CD4-positive, alpha-beta T cell (primary cell): ENCODE measurements around the gene PJVK. TPM values are rescaled to one million over a fixed set of nuclear protein-coding genes. Genes with fewer than 3 reads are reported as not detected.

Source experiments
- ATAC-seq: fragments of 200-7000 bp; cut with Tn5 transposase; one replicate; pipeline ENCODE4 v1.10.0; 2022; ENCODE audit warnings: mild to moderate bottlenecking; ENCODE audit not compliant: poor library complexity
- CTCF ChIA-PET: fragments of 350-600 bp; sonication (Branson Sonifier 250); formaldehyde crosslinking; loops from one replicate; lab custom pipeline; 2021; ENCODE audit warnings: antibody characterized with exemption, inconsistent platforms; lab: Charles Lee
- POLR2A ChIA-PET: fragments of 350-600 bp; sonication (Branson Sonifier 250); formaldehyde crosslinking; loops from one replicate; lab custom pipeline; 2021; ENCODE audit warnings: antibody characterized with exemption, inconsistent platforms; lab: Charles Lee
- DNase-seq, 14 experiments: peaks; one replicate each; pipeline ENCODE4 v3.0.0-alpha.2; 2013 to 2020; ENCODE audit warnings: mixed read lengths in 2 of 14
- H3K27ac ChIP-seq, 2 donors: one replicate each; pipeline versions ENCODE4 v1.5.1 to v1.7.0; 2013; ENCODE audit warnings: low read length in 2 of 2, low read depth in 1 of 2, mild to moderate bottlenecking in 1 of 2
- H3K27me3 ChIP-seq, 2 experiments: 1 replicate in 1 of 2; 2 replicates in 1 of 2; pipeline versions ENCODE4 v1.6.1 to v1.7.0; 2013; ENCODE audit warnings: low read length in 2 of 2, control low read depth in 1 of 2, mild to moderate bottlenecking in 1 of 2, moderate library complexity in 1 of 2; ENCODE audit not compliant: insufficient read depth in 2 of 2, control insufficient read depth in 1 of 2
- H3K36me3 ChIP-seq: one replicate; pipeline ENCODE4 v1.6.1; 2013; ENCODE audit warnings: low read length, control low read depth; ENCODE audit not compliant: insufficient read depth
- H3K4me1 ChIP-seq: one replicate; pipeline ENCODE4 v1.6.1; 2013; ENCODE audit warnings: low read length, control low read depth; ENCODE audit not compliant: insufficient read depth
- H3K4me3 ChIP-seq: one replicate; pipeline ENCODE4 v1.5.1; 2013; ENCODE audit warnings: mild to moderate bottlenecking, low read length, moderate library complexity
- H3K9me3 ChIP-seq, 2 experiments: 1 replicate in 1 of 2; 2 replicates in 1 of 2; pipeline versions ENCODE4 v1.6.1 to v1.7.0; 2013; ENCODE audit warnings: low read length in 2 of 2, mild to moderate bottlenecking in 2 of 2, control low read depth in 1 of 2, moderate library complexity in 1 of 2; ENCODE audit not compliant: control insufficient read depth in 1 of 2, insufficient read depth in 1 of 2
- H3K27ac Mint-ChIP-seq: one replicate; pipeline ENCODE4 v1.8.0; 2020; ENCODE audit warnings: mixed read lengths
- H3K27me3 Mint-ChIP-seq: one replicate; pipeline ENCODE4 v1.8.0; 2021; ENCODE audit warnings: mixed read lengths
- H3K36me3 Mint-ChIP-seq: one replicate; pipeline ENCODE4 v1.8.0; 2021; ENCODE audit warnings: low read depth, mixed read lengths
- H3K4me1 Mint-ChIP-seq: one replicate; pipeline ENCODE4 v1.8.0; 2021; ENCODE audit warnings: low read depth, mixed read lengths
- H3K4me3 Mint-ChIP-seq: one replicate; pipeline ENCODE4 v1.8.0; 2020; ENCODE audit warnings: mild to moderate bottlenecking, mixed read lengths
- H3K9me3 Mint-ChIP-seq: one replicate; pipeline ENCODE4 v1.8.0; 2020; ENCODE audit warnings: mixed read lengths
- CTCF ChIP-seq: fragments of 200-600 bp; IDR thresholded peaks from one replicate; pipeline ENCODE4 v1.8.0; 2022; ENCODE audit warnings: antibody characterized with exemption, mild to moderate bottlenecking
- intact Hi-C, 2 experiments: fragments of 100-400 bp; cut with DNase I in 1 of 2; cut with micrococcal nuclease in 1 of 2; formaldehyde crosslinking; loops; one replicate each; pipeline versions ENCODE4 v1.15.1 to v1.9.0; 2023 to 2025; cut with DNase I, micrococcal nuclease
- polyA plus RNA-seq, 2 donors: library from polyadenylated mRNA; unstranded; fragments of 120-200 nt; gene quantifications; one replicate each; pipeline ENCODE4 v1.2.1, GENCODE V29; 2013
- total RNA-seq, 174 experiments: library from RNA in 2 of 174; stranded (reverse) in 2 of 174; gene quantifications; one replicate each; pipeline ENCODE4 v1.2.3 and lab custom pipeline; 2021 to 2026

Gene PJVK
- total RNA-seq (1 to 10 TPM; 3.8 to 4.2 TPM), total RNA-seq (lab: John Stamatoyannopoulos, UW) (0.40 to 8.7 (median 2.3) reads per million in 172 experiments)
- polyA plus RNA-seq (2013, experiment 1 of 2), result 1.8 TPM
- polyA plus RNA-seq (2013, experiment 2 of 2), result 2.8 TPM

DNA sequence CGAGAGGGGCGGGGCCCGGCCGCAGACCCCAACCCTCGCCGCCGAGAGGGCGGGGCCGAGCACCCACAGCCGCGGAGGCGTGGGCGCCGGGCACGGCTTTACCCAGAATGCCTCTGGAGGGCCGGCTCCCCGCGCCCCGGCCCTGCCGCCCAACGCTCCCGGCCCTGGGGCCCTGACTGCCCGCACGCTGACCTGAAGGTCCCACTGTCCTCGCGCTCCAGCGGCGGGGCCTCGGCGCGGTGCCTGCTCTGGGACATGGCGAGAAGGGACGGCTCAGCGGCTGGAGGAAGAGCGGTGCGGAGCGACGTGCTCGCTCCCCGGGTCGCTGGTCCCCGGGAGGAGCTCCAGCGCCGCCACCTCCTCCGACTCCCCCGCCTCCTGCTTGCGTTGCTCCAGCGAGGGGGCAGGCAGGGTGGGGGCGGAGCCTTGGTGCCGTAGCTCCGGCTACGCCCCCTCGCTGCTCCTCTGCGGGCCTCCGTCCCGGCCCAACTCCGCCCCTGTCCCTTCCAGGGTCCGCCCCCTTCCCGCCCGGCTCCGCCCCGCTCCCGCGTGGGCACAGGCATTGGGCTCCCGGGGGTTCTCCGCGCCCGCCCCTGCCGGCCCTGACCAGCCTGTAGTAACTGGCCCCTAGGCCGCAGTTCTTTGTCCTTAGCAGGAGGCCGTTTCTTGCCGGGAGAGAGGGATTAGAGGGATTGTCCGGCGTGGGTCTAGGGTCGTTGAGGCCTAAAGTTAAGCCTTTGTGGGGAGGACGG is at the start of gene PJVK, which contains the start of gene PRKRA:
TSS of gene PJVK (plus strand) at position 605 of the 752 bp plus-strand sequence. CDS start 2,032 bp downstream, outside the sequence.
TSS of gene PRKRA (minus strand) at position 402 of the 752 bp plus-strand sequence. CDS start at position 257, 145 bp downstream.
- ATAC-seq (peak; percentile 84), DNase-seq (peak; percentile 90 to 98 (median 95))
- peaks cover 42% of the 10 kb centered on the region for H3K36me3 Mint-ChIP-seq
- ChIA-PET POLR2A (interaction anchor here (0.6 to 3.2 kb wide), 22 partner anchors 11 to 1239 kb away, joined by 3 to 45 read pairs (median 5); partner anchors contain the start of genes FKBP7, HNRNPA3, PLEKHA3 and RBM45), CTCF (interaction anchor here (1.0 to 2.2 kb wide), 5 partner anchors 29 to 250 kb away, joined by 3 to 13 read pairs (median 5); partner anchors contain the start of gene PLEKHA3)
- Histone ChIP-seq H3K27ac (peak within 1 kb of the TSS; percentile 78 to 98), H3K36me3 (peaks cover 10% of the 10 kb centered on the region), H3K4me1 (peaks cover 27% of the 10 kb centered on the region), H3K4me3 (peak within 1 kb of the TSS; percentile 77), H3K9me3 (no peaks in the 10 kb centered on the region), H3K27me3 (no peaks in the 10 kb centered on the region)
- intact Hi-C loops, result loop anchor here in 1 of 2 experiments (2.0 kb wide), 2 partner anchors 28 to 72 kb away; partner anchors contain the start of gene FKBP7
- H3K27me3 Mint-ChIP-seq, result no peaks in the 10 kb centered on the region
- peak within 1 kb of the TSS; percentile 97 for H3K27ac Mint-ChIP-seq
- TF ChIP-seq CTCF, result no peak
- peaks cover 35% of the 10 kb centered on the region for H3K4me1 Mint-ChIP-seq
- no peaks in the 10 kb centered on the region for H3K9me3 Mint-ChIP-seq
- H3K4me3 Mint-ChIP-seq, result peak within 1 kb of the TSS; percentile 91

DNA sequence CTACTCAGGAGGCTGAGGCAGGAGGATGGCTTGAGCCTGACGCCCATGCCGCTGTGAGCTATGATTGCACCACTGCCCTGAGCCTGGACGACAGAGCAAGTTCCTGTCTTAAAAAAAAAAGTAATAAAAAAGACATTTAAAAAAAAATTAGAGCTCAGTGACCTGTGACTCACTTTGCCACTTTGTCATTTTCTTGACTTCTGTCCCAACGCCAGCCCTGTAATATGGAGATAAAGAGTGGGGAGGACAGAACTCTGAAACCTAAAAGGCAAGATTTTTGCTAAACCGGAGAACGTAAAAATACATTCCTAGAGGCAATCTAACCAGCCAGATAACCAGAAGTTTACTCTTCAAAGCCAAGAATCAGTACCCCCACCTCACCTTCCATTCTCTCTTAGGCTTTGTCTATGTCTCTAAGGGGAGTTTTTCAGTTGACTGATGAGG is 49.2 kb upstream of the PJVK start:
- H3K27me3 Mint-ChIP-seq, result peaks cover 5% of the 10 kb centered on the region
- intact Hi-C loops, result no loop called here
- H3K4me3 Mint-ChIP-seq, result no peak overlapping the region
- Histone ChIP-seq H3K27ac (no peak overlapping the region), H3K9me3 (no peaks in the 10 kb centered on the region), H3K36me3 (no peaks in the 10 kb centered on the region), H3K4me3 (no peak overlapping the region), H3K4me1 (no peaks in the 10 kb centered on the region), H3K27me3 (no peaks in the 10 kb centered on the region)
- no peaks in the 10 kb centered on the region for H3K4me1 Mint-ChIP-seq
- ATAC-seq, result no peak
- H3K36me3 Mint-ChIP-seq, result no peaks in the 10 kb centered on the region
- ChIA-PET POLR2A (interaction anchor here (0.6 kb wide), 1 partner anchor 22 kb away, joined by 4 read pairs; no protein-coding TSS in a partner anchor), CTCF (interaction anchor here (0.6 to 4.1 kb wide), 4 partner anchors 12 to 193 kb away, joined by 3 to 24 read pairs (median 4); no protein-coding TSS in a partner anchor)
- no peak for TF ChIP-seq CTCF
- H3K27ac Mint-ChIP-seq, result no peak overlapping the region
- no peaks in the 10 kb centered on the region for H3K9me3 Mint-ChIP-seq
- DNase-seq, result no peak

DNA sequence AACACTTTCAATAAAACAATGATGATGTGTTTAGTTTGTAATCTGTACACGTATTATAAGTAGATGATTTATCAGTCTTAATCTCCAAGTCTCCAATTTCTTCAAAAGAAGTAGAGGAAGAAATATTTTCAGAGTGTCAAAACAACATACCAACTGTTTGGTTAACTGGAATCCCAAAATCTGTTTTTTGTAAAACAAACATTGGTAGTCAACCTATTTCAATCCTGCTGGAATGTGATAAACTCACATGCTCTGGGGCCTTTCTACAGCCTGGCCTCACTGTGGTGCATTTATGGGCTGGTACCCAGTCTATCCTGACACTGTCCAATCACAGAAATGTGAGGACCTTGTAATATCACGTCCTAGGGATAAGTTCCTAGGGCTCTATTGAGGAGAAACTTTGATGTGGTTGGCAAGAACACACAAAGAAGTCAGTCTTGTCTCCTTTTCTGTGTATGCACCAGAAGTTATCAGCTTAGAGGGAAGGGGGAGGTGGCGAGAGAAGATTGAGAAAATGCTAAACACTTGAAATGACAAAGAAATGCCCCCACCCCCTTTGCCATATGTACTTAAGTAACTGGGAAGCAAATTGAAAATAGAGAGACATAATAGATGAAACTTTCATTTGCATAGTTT is 47.4 kb upstream of the PJVK start:
- no peaks in the 10 kb centered on the region for H3K4me1 ChIP-seq
- DNase-seq, result no peak
- no peaks in the 10 kb centered on the region for H3K36me3 Mint-ChIP-seq
- no peak overlapping the region for H3K27ac Mint-ChIP-seq
- no peaks in the 10 kb centered on the region for H3K9me3 Mint-ChIP-seq
- peaks cover 5% of the 10 kb centered on the region for H3K27me3 Mint-ChIP-seq
- H3K4me1 Mint-ChIP-seq, result no peaks in the 10 kb centered on the region
- no peaks in the 10 kb centered on the region for H3K9me3 ChIP-seq
- no peak for TF ChIP-seq CTCF
- H3K4me3 Mint-ChIP-seq, result no peak overlapping the region
- H3K27me3 ChIP-seq, result no peaks in the 10 kb centered on the region
- intact Hi-C loops, result no loop called here
- no peaks in the 10 kb centered on the region for H3K36me3 ChIP-seq
- ChIA-PET POLR2A (interaction anchor here (1.7 kb wide), 1 partner anchor 11 kb away, joined by 11 read pairs; no protein-coding TSS in a partner anchor), CTCF (interaction anchor here (4.1 kb wide), 1 partner anchor 10 kb away, joined by 24 read pairs; no protein-coding TSS in a partner anchor)
- no peak overlapping the region for H3K27ac ChIP-seq
- ATAC-seq, result no peak
- H3K4me3 ChIP-seq, result no peak overlapping the region
